22Rv1 (cell line): ENCODE data around the gene EYS.

Experiments
- H3K27ac ChIP-seq: fragments of 450-650 bp; 2 replicates; pipeline ENCODE4 v1.5.1; 2017
- ZFX ChIP-seq: fragments of 450-650 bp; IDR thresholded peaks from 2 replicates; pipeline ENCODE4 v1.6.1; 2017; ENCODE audit warnings: antibody characterized with exemption, borderline replicate concordance
- TF ChIP-seq, protein P1 (sequence below): fragments of 450-650 bp; IDR thresholded peaks from 2 replicates; pipeline ENCODE4 v1.5.1; 2017; ENCODE audit warnings: mild to moderate bottlenecking

Gene EYS

GRCh38 chr6:65667916-65668656 lies 38.9 kb downstream of the EYS start:
- no peak overlapping the region for H3K27ac ChIP-seq
- no peak for TF ChIP-seq ZFX
- TF ChIP-seq, protein P1, sequence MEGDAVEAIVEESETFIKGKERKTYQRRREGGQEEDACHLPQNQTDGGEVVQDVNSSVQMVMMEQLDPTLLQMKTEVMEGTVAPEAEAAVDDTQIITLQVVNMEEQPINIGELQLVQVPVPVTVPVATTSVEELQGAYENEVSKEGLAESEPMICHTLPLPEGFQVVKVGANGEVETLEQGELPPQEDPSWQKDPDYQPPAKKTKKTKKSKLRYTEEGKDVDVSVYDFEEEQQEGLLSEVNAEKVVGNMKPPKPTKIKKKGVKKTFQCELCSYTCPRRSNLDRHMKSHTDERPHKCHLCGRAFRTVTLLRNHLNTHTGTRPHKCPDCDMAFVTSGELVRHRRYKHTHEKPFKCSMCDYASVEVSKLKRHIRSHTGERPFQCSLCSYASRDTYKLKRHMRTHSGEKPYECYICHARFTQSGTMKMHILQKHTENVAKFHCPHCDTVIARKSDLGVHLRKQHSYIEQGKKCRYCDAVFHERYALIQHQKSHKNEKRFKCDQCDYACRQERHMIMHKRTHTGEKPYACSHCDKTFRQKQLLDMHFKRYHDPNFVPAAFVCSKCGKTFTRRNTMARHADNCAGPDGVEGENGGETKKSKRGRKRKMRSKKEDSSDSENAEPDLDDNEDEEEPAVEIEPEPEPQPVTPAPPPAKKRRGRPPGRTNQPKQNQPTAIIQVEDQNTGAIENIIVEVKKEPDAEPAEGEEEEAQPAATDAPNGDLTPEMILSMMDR, result no peak

GRCh38 chr6:65650086-65650485 lies 56.9 kb downstream of the EYS start:
- H3K27ac ChIP-seq, result no peak overlapping the region
- TF ChIP-seq ZFX, result no peak
- TF ChIP-seq, protein P1, result no peak

DNA sequence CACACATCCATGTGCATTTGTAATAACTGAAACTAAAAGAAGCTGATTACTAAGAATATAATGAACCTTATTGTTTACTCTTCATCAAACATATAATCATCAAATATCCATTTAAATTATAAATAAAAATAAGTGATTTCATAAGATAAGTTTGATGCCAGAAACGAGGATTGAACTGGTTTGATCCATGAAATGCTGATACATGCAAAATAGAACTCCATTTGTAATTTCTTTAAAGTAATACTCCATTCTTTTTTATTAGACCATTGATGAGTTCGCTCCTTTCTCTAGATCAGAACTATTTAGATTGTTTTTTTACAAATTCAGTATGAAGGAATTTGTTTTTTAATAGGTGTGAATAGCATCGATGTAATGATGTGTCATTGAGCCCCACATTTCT lies 57.6 kb downstream of the EYS start:
- TF ChIP-seq, protein P1, result no peak
- TF ChIP-seq ZFX, result no peak
- no peak overlapping the region for H3K27ac ChIP-seq

DNA sequence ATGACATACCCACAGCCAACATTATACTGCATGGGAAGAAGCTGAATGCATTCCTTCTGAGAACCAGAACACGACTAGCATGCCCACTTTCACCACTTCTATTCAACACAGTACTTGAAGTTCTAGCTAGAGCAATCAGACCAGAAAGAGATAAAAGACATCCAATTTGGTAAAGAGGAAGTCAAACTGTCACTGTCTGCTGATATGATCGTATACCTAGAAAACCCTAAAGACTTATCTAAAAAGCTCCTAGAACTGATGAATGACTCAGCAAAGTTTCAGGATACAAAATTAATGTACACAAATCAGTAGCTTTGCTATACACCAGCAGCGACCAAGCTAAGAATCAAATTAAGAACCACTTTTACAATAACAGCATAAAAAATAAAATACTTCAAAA lies 60.5 kb downstream of the EYS start:
- no peak overlapping the region for H3K27ac ChIP-seq
- TF ChIP-seq ZFX, result no peak
- TF ChIP-seq, protein P1, result no peak

GRCh38 chr6:65642776-65643175 lies 64.2 kb downstream of the EYS start:
- no peak for TF ChIP-seq ZFX
- TF ChIP-seq, protein P1, result no peak
- H3K27ac ChIP-seq, result no peak overlapping the region

- TF ChIP-seq ZFX, result no peak
- TF ChIP-seq, protein P1, result peak; percentile 86
Measured at GRCh38 chr6:65638047-65638831, 68.8 kb downstream of the EYS start.

More at GRCh38 chr6:65638047-65638831, 68.8 kb downstream of the EYS start:
- peak overlapping the region; percentile 46 for H3K27ac ChIP-seq
